ENCODE data around the gene MBOAT7. TPM values are rescaled to one million over a fixed set of nuclear protein-coding genes. Genes with fewer than 3 reads are reported as not detected.
"Not testable (repeated sequence)": the region's sequence is repeated elsewhere in the genome, so short reads cannot be mapped to it uniquely, and the experiment has no call there.

Gene MBOAT7
- polyA plus RNA-seq, 3 donors, result 56.8 to 85.9 (median 80.3) TPM

GRCh38 chr19:54173951-54174834 lies 15.2 kb downstream of the MBOAT7 start:
- no peak for DNase-seq (ENCODE audit: extremely low read depth in 1 of 11, low read depth in 9 of 11, low spot score in 4 of 11)

GRCh38 chr19:54173359-54173699 lies 16.1 kb downstream of the MBOAT7 start:
- no peak for DNase-seq (ENCODE audit: extremely low read depth in 1 of 11, low read depth in 9 of 11, low spot score in 4 of 11)

DNA sequence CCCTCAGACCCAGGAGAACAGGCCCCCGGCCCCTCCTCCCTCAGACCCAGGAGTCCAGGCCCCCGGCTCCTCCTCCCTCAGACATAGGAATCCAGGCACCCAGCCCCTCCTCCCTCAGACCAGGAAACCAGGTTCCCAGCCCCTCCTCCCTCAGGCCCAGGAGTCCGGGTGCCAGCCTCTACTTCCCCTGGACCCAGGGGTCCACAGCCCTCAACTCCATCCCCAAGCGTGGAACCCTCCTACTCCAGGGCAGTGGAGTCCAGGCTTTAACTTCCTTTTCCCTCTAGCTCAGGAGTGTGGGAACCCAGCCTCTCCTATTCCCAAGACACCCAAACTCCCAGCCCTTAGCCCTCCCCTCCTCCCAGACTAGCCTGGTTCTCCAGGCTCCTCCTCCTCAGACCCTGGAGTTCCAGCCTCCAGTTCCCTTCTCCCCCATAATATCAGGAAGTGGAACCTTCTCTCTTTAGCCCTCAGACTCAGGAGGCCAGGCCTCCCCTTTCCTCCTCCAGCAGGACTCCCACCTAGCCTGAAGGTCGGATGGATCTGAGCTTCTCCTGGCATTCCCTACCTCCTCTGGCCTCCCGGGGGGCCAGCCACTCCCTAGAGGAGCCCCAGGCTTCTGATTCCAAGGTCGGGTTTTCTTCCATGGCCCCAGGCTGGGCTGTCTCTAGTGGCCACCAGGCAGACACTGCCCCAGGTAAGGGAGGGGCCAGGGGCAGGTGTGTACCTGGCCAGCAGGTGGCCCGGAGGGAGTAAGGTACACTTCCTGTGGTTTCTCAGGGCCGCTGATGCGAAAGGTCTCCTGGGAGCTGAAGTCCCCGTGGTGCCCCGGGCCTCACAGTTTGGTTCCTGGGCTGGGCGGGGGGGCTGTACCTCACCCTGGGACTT lies 16.7 kb downstream of the MBOAT7 start, which contains the start of gene TMC4:
Gene TMC4 (minus strand): TSS at position 690 of the 888 bp plus-strand sequence. CDS start 43 bp downstream, at position 647.
- DNase-seq (ENCODE audit: extremely low read depth in 1 of 11, low read depth in 9 of 11, low spot score in 4 of 11), result no peak

GRCh38 chr19:54171736-54172431 lies 17.5 kb downstream of the MBOAT7 start:
- not testable (repeated sequence) for DNase-seq (ENCODE audit: extremely low read depth in 1 of 11, low read depth in 9 of 11, low spot score in 4 of 11)

DNA sequence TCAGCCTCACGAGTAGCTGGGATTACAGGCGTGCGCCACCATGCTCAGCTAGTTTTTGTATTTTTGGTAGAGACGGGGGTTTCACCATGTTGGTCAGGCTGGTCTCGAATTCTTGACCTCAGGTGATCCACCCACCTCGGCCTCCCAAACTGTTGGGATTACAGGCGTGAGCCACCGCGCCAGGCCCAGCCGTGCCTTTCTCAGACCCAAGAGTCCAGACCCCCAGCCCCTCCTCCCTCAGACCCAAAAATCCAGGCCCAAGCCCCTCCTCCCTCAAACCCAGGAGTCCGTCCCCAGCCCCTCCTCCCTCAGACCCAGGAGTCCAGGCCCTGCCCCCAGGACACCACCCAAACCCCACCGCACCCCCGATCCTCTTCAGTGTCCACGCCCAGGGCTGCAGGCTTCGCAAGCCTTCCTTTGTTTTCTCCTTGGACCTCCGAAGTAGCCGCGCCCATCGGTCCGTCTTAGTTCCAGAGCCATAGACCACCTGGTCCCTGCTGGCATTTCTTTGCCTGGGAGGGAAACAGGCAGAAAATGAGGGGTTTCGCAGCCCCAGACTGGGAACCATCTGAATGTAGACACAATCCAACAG lies 20.1 kb downstream of the MBOAT7 start:
- DNase-seq (ENCODE audit: extremely low read depth in 1 of 11, low read depth in 9 of 11, low spot score in 4 of 11), result no peak

- peak in 9 of 11 donors; percentile 73 to 89 (median 83) for DNase-seq (ENCODE audit: extremely low read depth in 1 of 11, low read depth in 9 of 11, low spot score in 4 of 11)
Observed at GRCh38 chr19:54168174-54168917, 21.0 kb downstream of the MBOAT7 start.

DNA sequence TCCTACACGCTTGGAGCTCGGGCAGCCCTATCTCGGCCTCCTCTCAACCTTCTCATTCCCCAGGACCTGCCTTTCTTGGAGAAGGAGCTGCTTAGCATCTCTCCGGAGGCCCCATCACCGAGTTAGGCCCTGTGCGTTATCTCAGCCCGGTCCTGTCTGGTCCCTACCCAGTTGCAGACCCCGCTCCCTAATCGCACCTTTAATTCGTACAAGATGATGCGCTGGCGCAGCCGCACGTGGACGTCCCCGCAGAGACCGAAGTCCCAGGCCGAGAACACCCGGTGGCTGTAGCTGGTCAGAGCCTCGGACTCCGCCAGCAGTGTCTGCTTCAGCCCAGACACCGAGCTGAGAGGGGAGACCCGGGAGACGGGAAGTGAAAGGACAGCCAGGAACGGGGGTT lies 24.2 kb downstream of the MBOAT7 start:
- no peak for DNase-seq (ENCODE audit: extremely low read depth in 1 of 11, low read depth in 9 of 11, low spot score in 4 of 11)

DNA sequence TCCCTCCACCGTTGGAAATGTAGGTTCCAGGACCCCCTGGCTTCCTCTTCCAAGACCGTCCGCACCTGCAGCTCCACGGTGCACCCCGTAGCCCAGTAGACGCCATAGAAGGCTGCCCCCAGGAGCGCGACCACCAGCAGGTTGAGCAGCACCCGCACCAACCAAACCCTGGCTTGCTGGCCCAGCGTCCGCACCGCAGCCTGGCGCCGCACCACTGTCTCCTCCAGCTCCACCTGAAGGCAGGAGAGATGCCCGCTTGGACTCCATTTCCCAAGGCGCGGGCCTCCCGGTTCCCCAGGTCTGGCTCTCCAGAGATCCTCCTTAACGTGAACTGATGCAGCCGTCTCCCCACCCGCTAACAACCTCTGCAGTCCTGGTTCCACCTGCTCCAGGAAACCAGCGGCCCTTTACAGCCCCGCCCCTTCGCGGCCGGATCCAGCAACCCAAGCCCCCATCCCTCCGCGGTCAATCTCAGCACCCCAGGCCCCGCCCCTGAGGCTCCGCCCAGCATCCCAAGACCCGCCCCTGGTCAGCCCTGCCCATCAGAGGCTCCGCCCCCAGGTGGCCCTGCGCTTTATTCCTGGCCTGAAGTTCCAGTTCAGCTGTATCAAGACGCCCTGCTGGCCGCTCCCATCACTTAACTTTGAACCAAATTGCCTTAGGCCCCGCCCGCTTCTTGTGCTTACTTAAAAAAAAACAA lies 24.9 kb downstream of the MBOAT7 start:
- DNase-seq (ENCODE audit: extremely low read depth in 1 of 11, low read depth in 9 of 11, low spot score in 4 of 11), result no peak

DNA sequence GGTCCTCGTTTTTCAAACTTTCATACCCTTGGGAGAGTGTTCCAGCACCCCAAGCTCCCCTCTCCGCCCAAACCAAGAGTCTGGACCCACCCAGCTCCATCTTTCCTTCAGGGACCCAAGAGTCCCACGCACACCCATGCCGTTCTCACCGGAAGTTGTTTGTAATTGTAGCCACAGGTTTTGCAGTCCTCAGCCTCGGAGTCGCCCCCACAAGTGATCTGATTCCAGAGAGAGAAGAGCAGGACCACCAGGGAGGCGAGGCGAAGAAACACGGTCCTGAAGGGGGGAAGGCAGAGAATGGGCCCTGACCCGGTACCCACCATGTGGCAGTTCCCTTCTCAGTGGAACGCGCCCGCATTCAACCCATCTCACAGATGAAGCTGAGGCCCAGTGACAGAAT lies 26.5 kb downstream of the MBOAT7 start:
- DNase-seq (ENCODE audit: extremely low read depth in 1 of 11, low read depth in 9 of 11, low spot score in 4 of 11), result no peak

DNA sequence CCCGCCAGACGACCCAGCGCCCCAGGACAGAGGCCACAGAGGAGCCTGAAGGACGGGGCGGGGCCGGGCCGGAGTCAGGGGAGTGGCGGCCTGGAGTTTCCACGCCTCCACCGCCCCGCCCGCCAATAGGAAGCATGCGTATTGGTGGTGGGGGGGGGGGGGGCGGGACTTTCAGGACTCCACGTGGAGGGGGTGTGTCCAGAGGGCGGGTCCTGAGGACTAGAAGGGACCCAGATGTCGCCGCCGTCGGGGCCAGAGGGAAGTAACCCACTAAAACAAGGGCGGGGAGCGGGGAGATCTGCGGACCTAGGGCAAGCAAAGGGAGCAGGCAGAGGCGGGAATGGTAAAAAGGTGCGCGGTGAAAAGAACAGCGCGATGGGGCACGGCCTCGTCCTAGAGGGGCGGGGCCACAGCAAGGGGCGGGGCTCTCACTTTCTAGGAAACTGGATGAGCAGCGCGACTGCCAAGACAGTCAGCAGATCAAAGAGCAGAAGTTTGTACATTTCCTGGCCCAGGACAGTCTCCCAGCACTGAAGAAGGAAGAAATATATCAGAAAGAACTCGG lies 27.1 kb downstream of the MBOAT7 start:
- peak in 4 of 11 donors; percentile 44 to 74 (median 52) for DNase-seq (ENCODE audit: extremely low read depth in 1 of 11, low read depth in 9 of 11, low spot score in 4 of 11)

GRCh38 chr19:54160854-54161253 lies 28.5 kb downstream of the MBOAT7 start:
- DNase-seq (ENCODE audit: extremely low read depth in 1 of 11, low read depth in 9 of 11, low spot score in 4 of 11), result no peak

GRCh38 chr19:54160182-54160811 lies 29.1 kb downstream of the MBOAT7 start:
- no peak for DNase-seq (ENCODE audit: extremely low read depth in 1 of 11, low read depth in 9 of 11, low spot score in 4 of 11)

GRCh38 chr19:54159352-54160181 lies 29.8 kb downstream of the MBOAT7 start, which contains the start of gene LENG1:
TSS of gene LENG1 (minus strand) at chr19:54159721. CDS start at chr19:54159695, 26 bp downstream.
- peak; percentile 98 to 100 (median 100) for DNase-seq (ENCODE audit: extremely low read depth in 1 of 11, low read depth in 9 of 11, low spot score in 4 of 11)

- DNase-seq (ENCODE audit: extremely low read depth in 1 of 11, low read depth in 9 of 11, low spot score in 4 of 11), result no peak
Observed at GRCh38 chr19:54158812-54159351, 30.5 kb downstream of the MBOAT7 start.

- DNase-seq (ENCODE audit: extremely low read depth in 1 of 11, low read depth in 9 of 11, low spot score in 4 of 11), result no peak
Observed at GRCh38 chr19:54156953-54157352, 32.4 kb downstream of the MBOAT7 start.

DNA sequence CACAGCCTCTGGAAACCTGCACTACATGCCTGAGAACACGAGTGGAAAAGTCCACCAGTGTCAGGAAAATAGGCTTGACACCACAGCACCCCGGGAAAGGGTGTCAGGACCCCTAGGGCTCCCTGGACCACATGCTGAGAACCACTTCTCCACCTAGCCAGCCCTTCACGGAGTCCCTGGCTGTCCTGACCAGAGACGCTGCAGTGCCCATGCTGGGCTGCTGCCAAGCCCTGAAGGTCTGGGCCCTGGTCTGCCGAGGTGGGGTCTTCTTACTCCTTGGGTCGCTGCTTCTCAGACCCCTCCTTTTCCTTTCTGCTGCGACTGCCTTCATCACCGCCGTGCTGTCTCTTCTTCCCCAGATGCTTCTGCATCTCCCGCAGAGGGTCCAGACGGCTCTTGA lies 32.9 kb downstream of the MBOAT7 start:
- DNase-seq (ENCODE audit: extremely low read depth in 1 of 11, low read depth in 9 of 11, low spot score in 4 of 11), result no peak
